NCI-H187 (cell line): ENCODE results near the gene PODXL2.
"Not testable (repeated sequence)": the region's sequence is repeated elsewhere in the genome, so short reads cannot be mapped to it uniquely, and the experiment has no call there.

Experiments
- DNase-seq, 2 experiments: peaks; one replicate each; lab custom pipeline; 2025; lab: John Stamatoyannopoulos, UW

PODXL2 gene

GRCh38 chr3:127676456-127676855 lies 47.5 kb downstream of the PODXL2 start:
- no peak for DNase-seq

- no peak for DNase-seq
Observed at GRCh38 chr3:127676921-127677351, 48.0 kb downstream of the PODXL2 start.

- no peak for DNase-seq
Observed at GRCh38 chr3:127677541-127678314, 48.7 kb downstream of the PODXL2 start.

GRCh38 chr3:127678315-127678599 lies 49.3 kb downstream of the PODXL2 start:
- no peak for DNase-seq

GRCh38 chr3:127678611-127679533 lies 49.9 kb downstream of the PODXL2 start:
- DNase-seq, result no peak

- no peak for DNase-seq
Observed at GRCh38 chr3:127679534-127680145, 50.7 kb downstream of the PODXL2 start.

GRCh38 chr3:127680146-127680661 lies 51.2 kb downstream of the PODXL2 start:
- no peak for DNase-seq

GRCh38 chr3:127680798-127681221 lies 51.8 kb downstream of the PODXL2 start:
- no peak for DNase-seq

GRCh38 chr3:127682175-127682554 lies 53.2 kb downstream of the PODXL2 start:
- not testable (repeated sequence) for DNase-seq

GRCh38 chr3:127682561-127682960 lies 53.6 kb downstream of the PODXL2 start:
- no peak for DNase-seq

- DNase-seq, result no peak
Observed at GRCh38 chr3:127684871-127685707, 56.1 kb downstream of the PODXL2 start.

- DNase-seq, result no peak
Observed at GRCh38 chr3:127685708-127686511, 56.9 kb downstream of the PODXL2 start.

- no peak for DNase-seq
Observed at GRCh38 chr3:127686512-127686894, 57.5 kb downstream of the PODXL2 start.

- no peak for DNase-seq
Observed at GRCh38 chr3:127687228-127687737, 58.3 kb downstream of the PODXL2 start.

- DNase-seq, result no peak
Observed at GRCh38 chr3:127688022-127688415, 59.0 kb downstream of the PODXL2 start.

- no peak for DNase-seq
Observed at GRCh38 chr3:127688416-127689265, 59.7 kb downstream of the PODXL2 start.

GRCh38 chr3:127689266-127689860 lies 60.4 kb downstream of the PODXL2 start:
- DNase-seq, result no peak

GRCh38 chr3:127690106-127690505 lies 61.1 kb downstream of the PODXL2 start:
- no peak for DNase-seq

- no peak for DNase-seq
Observed at GRCh38 chr3:127690823-127691452, 62.0 kb downstream of the PODXL2 start.
